Uterus (tissue), 2 donors: ENCODE data around the gene TIPARP.

Source experiments
- POLR2A ChIP-seq, 2 donors: fragments of 450-650 bp; IDR thresholded peaks; one replicate each; pipeline ENCODE4 v1.6.1; 2016; ENCODE audit warnings: antibody characterized with exemption in 2 of 2, mild to moderate bottlenecking in 1 of 2, moderate library complexity in 1 of 2
- TF ChIP-seq, protein P1 (sequence below), 4 experiments: fragments of 200-600 bp in 2 of 4; fragments of 450-650 bp in 2 of 4; sonication (generic) in 2 of 4; IDR thresholded peaks; one replicate each; pipeline ENCODE4 v1.5.1; 2016 to 2019; ENCODE audit warnings: antibody characterized with exemption in 4 of 4, mild to moderate bottlenecking in 2 of 4, moderate library complexity in 1 of 4

DNA sequence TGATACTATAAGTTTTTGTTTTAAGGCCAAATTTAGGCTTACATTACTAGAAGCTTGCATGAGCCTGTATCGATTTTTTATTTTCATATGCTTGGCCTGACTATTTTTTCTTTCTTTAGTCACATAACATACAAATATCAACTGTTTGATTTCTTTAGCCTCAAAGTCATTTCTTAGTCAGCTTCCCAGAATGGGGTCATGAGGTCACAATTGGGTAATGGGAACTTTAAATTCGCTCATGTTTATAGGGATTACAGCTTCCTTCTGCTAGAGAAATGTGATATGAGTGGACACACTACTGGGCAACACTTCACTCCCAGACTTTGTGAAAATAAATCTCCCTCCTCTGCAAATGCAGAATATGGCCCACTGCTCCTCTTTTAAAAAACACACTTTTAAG, 9.1 kb upstream of the TIPARP start:
- TF ChIP-seq, protein P1, sequence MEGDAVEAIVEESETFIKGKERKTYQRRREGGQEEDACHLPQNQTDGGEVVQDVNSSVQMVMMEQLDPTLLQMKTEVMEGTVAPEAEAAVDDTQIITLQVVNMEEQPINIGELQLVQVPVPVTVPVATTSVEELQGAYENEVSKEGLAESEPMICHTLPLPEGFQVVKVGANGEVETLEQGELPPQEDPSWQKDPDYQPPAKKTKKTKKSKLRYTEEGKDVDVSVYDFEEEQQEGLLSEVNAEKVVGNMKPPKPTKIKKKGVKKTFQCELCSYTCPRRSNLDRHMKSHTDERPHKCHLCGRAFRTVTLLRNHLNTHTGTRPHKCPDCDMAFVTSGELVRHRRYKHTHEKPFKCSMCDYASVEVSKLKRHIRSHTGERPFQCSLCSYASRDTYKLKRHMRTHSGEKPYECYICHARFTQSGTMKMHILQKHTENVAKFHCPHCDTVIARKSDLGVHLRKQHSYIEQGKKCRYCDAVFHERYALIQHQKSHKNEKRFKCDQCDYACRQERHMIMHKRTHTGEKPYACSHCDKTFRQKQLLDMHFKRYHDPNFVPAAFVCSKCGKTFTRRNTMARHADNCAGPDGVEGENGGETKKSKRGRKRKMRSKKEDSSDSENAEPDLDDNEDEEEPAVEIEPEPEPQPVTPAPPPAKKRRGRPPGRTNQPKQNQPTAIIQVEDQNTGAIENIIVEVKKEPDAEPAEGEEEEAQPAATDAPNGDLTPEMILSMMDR (IDR thresholded peaks at IDR 0.05) = no peak
- no peak for TF ChIP-seq POLR2A (IDR thresholded peaks at IDR 0.05)
